ENCODE measurements around the gene TNFAIP8. TPM values are rescaled to one million over a fixed set of nuclear protein-coding genes. Genes with fewer than 3 reads are reported as not detected.

The TNFAIP8 gene
- total and polyA plus RNA-seq, 10 of the 15 experiments (the other 5 are each of a cell fraction or from before 2014, with no cell fraction given): 124 to 324 (median 177) TPM

- TF ChIP-seq RELB (IDR thresholded peaks at IDR 0.05; ENCODE audit: low read depth): no peak
- peak; percentile 26; the same call in 1 of the 2 replicates for TF ChIP-seq PML (IDR thresholded peaks at IDR 0.05; ENCODE audit: low read length)
- no peak for TF ChIP-seq ETV6 (conservative IDR thresholded peaks at IDR 0.05 in 1 of 2, IDR thresholded peaks at IDR 0.05 in 1 of 2; ENCODE audit: borderline replicate concordance in 1 of 2, low read depth in 1 of 2)
- no peak for TF ChIP-seq RAD21 (IDR thresholded peaks at IDR 0.05; ENCODE audit: insufficient read depth, low read depth, low read length)
- no peak for TF ChIP-seq IRF4 (IDR thresholded peaks at IDR 0.05; ENCODE audit: low read depth, low read length)
- no peak for TF ChIP-seq PRDM15 (CRISPR knock-in tag; IDR thresholded peaks at IDR 0.05)
- TF ChIP-seq ZBED1 (IDR thresholded peaks at IDR 0.05; ENCODE audit: borderline replicate concordance): 0 out of 2 replicates have a peak, but pooled peaks have one; percentile 49
- no peak; the same call in 1 of the 2 replicates for TF ChIP-seq BACH1 (IDR thresholded peaks at IDR 0.05; ENCODE audit: borderline replicate concordance)
- no peak for TF ChIP-seq KDM1A (IDR thresholded peaks at IDR 0.05; ENCODE audit: borderline replicate concordance)
- no peak for TF ChIP-seq USF2 (IDR thresholded peaks at IDR 0.05; ENCODE audit: borderline replicate concordance, low read depth, low read length)
- TF ChIP-seq MXI1 (IDR thresholded peaks at IDR 0.05; ENCODE audit: low read depth, low read length): no peak
- TF ChIP-seq NR2F1 (conservative IDR thresholded peaks at IDR 0.05): no peak
- TF ChIP-seq, protein P1, sequence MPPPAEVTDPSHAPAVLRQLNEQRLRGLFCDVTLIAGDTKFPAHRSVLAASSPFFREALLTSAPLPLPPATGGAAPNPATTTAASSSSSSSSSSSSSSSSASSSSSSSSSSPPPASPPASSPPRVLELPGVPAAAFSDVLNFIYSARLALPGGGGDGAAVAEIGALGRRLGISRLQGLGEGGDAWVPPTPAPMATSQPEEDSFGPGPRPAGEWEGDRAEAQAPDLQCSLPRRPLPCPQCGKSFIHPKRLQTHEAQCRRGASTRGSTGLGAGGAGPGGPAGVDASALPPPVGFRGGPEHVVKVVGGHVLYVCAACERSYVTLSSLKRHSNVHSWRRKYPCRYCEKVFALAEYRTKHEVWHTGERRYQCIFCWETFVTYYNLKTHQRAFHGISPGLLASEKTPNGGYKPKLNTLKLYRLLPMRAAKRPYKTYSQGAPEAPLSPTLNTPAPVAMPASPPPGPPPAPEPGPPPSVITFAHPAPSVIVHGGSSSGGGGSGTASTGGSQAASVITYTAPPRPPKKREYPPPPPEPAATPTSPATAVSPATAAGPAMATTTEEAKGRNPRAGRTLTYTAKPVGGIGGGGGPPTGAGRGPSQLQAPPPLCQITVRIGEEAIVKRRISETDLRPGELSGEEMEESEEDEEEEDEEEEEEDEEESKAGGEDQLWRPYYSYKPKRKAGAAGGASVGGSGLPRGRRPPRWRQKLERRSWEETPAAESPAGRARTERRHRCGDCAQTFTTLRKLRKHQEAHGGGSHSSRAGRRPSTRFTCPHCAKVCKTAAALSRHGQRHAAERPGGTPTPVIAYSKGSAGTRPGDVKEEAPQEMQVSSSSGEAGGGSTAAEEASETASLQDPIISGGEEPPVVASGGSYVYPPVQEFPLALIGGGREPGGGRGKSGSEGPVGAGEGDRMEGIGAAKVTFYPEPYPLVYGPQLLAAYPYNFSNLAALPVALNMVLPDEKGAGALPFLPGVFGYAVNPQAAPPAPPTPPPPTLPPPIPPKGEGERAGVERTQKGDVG (CRISPR knock-in tag; IDR thresholded peaks at IDR 0.05): no peak
- TF ChIP-seq ZZZ3 (IDR thresholded peaks at IDR 0.05; ENCODE audit: control insufficient read depth, insufficient read length, low read depth): no peak
- no peak for TF ChIP-seq ZBTB33 (IDR thresholded peaks at IDR 0.05)
- TF ChIP-seq NFYB (IDR thresholded peaks at IDR 0.05; ENCODE audit: insufficient read depth, low read depth, low read length): no peak
Measured at GRCh38 chr5:119332978-119333401, 22.8 kb upstream of the TNFAIP8 start (continued).

Measured in GM12878 (cell line).